ENCODE results near the gene TVP23B.
"Not testable (repeated sequence)": the region's sequence is repeated elsewhere in the genome, so short reads cannot be mapped to it uniquely, and the experiment has no call there.

Gene TVP23B

DNA sequence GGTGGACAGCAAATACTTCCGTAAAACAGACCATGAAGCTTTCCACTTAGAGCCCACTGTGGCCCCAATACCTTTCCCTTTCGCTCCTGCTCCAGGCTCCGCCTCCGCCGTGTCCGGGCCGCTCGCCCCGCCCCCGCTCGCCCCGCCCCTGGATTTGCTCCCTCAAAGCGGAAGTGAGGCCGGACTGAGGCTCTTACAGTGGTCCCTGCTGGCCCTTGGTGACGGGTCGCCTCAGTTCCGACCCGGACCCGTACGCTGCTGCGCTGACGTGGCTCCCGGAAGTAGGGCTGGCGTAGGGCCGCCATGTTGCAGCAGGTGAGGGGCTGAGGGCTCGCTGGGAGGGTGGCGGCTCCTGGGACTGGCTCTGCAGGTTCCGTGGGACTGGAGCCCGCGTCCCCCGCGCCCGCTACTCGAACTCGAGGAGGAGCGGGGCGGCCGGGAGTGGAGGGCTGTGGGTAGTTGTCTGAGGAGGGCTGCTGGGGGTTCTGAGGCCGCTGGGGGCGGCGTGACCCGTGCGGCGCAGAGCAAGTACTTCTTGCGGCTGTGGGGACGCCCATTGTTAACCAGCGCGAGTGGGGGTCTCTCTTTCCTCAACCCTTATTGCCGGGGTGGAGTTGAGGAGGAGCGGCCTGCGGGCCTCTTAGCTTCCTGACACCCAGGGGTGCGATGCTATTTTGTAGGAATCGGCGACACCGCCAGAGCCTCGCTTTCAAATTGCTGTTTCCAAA is at the start of gene TVP23B:
TSS of gene TVP23B (plus strand) at position 193 of the 728 bp plus-strand sequence. CDS start at position 304, 111 bp downstream.
- FAIRE-seq: peak; percentile 54

DNA sequence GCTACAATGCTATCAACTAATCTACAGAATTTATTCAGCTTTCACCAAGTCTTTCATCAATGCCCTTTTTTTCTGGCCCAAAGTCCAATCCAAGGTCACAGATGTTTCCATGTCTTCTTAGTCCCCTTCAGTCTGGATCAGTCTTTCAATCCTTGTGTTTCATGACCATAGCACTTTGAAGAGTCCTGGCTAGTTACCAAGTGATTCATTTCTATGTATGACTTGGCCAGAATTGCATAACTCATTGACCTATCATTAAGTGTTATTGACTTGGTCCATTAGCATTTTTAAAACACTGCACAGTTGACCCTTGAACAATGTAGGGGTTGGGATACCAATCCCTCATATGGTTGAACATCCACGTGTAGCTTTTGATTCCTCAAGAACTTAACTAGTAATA is 48.5 kb upstream of the TVP23B start:
- FAIRE-seq: peak; percentile 12

DNA sequence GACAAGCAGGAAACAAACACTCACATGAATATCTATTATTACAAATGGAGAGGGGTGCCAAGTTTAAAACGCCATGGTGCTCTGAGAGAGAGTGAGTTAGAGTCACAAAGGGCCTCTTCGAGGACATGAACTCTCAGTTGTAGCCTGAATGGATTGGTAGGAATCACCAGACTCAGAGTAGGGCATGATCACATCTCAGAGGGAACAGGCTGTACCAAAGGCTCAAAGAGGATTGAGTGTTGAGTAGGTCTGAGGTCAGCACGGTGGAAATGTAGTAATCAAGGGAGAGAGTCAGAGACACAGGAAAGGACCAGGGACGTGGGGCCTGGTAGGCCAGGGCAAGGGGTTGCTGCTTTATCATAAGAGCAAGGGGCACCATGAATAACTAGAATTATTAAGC is 47.6 kb upstream of the TVP23B start:
- not testable (repeated sequence) for FAIRE-seq

DNA sequence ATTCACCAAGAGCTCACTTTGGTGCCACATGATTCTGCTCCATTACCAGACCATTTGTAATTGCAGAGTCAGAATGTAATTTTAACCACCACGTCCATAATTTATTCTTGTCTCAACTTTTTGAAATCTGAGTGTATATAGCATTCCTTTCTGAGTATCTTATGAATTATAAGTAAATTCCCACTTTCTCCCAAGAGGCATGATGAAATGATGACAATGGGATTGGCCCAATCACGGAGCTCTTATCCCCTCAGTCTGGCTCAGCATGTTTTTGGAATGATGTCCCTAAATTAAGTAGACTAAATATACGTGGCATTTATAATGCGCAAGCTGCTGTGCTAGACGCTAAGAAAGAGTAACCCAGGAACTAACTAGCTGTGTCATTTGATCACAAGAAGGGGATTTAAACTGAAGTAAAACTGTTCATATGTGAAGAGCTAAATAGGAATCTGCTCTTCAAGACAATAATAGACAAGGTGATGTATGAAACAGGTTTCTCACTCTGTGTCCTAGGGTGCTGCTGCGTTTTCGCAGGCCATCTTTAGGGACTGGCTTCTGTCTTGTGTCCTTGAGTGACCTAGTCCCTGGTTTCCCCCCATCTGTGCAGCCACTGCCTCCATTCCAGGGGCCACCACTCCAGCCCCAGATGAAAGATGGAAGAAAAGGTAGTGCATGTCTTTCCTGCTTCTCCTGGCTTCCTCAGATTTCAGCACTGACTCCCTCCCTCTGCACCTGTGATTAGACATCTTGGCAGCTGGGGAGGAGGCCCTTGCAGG is 41.2 kb upstream of the TVP23B start:
- FAIRE-seq: not testable (repeated sequence)

DNA sequence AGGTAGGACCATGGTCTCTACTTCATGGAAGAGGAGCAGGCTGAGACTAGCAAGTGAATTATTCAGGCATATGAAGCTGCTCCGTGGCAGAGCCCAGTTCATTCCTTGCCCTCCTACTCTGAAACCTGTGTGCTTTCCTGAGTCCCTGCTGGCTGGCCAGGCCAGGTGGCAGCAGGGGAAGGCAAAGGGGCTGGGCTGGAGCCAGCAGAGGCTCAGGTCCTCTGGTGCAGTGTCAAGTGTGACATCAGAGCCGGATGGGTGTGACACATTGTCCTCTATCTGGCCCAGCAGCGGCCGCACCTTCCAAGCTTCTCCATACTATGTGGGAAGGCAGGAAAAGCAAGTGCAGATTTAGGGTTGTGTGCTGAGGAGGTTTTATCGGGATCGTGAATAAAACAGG is 39.8 kb upstream of the TVP23B start:
- not testable (repeated sequence) for FAIRE-seq

DNA sequence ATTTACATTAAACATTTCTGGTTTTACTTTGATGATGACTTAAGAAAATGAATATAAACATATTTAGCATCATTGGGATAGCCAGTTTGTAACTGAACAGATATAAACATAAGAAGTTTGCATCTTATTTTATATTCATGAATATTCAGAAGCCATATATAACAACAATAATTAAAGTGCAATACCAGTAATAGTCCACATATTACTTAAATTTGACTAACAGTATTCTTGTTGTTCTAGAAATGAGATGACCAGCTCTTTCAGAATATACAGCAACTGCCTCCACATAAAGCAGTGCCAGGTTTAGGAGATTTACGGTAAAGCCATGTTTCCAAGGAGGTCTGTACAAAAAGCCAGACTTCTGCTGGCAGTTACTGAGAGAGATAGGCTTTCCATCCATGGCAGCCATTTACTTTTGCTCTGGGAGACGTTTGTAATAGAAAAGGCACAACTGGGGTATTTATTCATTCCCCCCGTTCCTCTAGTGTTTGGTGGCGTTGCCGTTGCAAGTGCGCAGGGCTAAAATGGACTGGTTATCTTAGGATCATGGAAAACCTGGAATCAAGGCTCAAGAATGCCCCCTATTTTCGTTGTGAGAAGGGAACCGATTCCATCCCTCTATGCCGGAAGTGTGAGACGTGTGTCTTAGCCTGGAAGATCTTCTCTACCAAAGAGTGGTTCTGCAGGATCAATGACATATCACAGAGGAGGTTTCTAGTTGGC is 37.1 kb upstream of the TVP23B start, which contains the start of gene FBXW10:
TSS of gene FBXW10 (plus strand) at position 356 of the 723 bp plus-strand sequence. CDS start at position 547, 191 bp downstream.
- FAIRE-seq: peak; percentile 90

DNA sequence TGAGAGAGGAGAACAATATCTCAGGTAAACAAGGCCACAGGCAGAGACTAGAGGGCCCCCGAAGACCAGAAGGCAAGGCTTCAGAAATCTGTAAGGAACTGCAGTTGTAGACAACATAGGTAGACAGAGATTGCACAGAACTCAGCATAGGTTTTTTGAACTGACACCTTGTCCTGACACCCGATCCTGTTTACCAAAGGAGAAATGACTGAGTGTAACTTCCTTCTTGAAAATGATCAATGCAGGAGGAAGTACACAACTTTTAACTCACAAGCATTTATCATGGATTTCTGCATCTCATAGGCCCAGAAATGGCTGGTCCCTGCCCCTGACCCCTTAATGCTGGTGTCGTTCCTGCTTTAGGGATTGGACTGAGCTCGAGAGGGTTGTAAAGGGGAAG is 36.3 kb upstream of the TVP23B start:
- FAIRE-seq: not testable (repeated sequence)

DNA sequence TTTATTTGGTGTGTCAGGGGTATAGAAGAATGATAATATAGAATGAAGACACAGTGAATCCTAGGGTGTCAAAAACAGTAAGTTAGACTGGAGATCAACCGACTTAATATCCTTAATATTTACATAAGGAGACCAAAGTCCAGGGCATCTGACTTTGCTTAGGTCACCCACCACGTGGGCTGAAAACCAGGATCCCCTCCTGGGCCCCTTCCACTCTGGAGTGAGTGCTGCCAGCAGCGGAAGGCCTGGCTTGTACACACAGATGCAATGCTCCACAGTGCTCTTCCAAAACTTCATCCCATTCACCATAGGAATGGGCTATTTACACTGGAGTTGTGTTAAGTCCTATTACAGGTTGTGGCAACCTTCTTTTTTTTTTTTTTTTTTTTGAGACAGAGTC is 34.4 kb upstream of the TVP23B start:
- FAIRE-seq: not testable (repeated sequence)

DNA sequence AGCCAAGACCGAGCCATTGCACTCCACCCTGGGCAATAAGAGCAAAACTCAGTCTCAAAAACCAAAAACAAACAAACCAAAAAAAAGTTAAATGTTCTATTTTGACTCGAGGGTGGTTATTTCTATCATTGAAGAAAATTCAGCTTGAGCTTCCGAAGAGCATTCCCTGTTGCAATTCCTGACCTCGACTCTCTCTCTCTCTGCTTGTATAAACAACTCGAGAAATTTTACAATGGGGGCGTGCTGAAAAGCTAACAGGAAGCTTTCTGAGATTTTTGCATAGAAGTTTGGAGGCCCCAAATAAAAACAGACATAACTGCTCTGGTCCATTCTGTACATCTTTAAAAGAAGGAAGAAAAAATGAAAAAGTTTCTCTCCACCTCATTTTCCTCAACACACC is 33.5 kb upstream of the TVP23B start:
- FAIRE-seq: peak; percentile 91

DNA sequence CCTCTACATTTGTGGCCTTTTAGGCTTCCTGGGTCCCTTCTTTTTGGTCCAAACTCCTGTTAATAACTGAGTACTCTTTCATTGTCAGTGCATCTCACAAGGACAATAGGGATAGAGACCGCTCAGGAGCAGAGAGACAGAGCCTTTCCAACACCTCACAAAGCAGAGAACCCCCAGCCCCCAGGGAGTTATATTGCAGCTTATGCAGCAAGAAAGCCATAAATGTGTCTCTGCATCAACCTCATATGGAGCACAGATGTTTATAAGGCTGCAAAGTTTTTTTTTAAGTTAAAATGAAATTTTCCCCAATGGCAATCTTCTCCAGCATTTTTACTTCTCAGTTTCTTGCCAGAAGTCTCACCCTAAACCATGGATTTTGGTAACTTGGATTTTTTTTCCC is 30.7 kb upstream of the TVP23B start:
- FAIRE-seq: peak; percentile 67

DNA sequence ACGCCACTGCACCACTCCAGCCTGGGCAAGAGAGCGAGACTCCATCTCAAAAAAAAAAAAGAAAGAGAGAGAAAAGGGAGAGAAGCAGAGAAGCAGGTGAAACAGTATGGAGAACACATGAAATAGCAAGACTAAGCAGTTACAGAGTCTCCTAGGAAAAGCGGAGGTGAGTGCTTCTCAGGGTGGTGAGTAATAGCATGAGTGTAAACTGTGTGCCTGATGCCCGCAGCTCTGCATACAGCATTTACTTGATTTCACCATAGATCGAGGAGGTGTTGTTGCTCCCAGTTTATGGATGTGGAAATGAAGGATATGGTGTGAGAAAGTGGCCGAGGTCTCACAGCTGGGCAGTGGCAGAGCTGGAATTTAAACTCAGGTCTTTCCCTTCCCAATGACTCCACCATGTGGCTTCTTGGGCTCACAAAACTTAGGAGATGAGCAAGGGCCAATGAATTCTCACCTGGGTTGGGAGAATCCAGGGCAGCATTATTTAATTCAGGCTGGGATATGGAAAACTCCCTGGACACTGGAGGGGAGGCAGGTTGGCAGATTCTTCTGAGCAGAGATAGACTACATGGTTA is 27.1 kb upstream of the TVP23B start:
- FAIRE-seq: not testable (repeated sequence)

DNA sequence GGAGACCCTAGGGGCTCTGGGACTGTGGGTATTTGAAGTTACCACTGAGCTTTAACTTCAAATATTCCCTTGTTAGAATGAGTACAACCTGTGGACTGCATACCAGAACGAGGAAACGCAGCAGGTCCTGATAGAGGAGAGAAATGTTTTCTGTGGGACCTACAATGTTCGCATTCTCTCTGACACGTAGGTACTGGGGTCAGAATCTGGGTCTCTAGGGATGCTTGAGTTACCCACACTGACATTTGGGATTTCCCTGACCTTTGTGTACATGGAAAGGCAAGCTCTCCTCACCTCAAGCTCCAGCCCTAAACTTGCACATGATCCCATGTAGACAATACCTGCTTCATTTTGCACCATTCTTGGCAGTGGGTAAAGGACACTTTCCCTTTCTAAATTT is 25.0 kb upstream of the TVP23B start:
- not testable (repeated sequence) for FAIRE-seq

DNA sequence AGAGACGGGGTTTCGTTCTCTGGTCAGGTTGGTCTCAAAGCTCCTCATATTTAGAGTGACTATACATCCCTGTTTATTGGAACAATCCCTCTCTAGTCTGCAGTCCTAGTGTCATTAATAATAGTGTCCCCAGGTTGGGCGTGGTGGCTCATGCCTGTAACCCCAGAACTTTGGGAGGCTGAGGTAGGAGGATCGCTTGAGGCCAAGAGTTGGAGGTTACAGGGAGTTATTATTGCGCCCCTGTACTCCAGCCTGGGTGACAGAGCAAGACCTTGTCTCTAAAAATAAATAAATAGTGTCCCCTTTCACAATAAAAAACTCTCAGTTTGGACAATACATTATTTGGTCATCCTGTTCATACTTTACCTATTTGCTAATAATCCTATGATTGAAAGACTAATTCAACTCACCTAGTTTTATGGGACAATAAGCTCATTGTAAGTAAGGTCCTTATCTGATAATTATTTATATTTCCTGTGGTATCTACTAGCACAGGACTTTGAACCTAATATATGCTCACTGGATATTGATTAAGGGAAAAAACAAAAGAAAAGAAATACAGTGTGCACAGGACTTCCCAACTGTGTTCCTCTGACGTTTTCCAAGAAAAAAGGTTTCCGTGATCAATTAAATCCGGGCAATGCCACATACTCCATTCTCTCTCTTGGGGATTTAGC is 23.5 kb upstream of the TVP23B start:
- not testable (repeated sequence) for FAIRE-seq

DNA sequence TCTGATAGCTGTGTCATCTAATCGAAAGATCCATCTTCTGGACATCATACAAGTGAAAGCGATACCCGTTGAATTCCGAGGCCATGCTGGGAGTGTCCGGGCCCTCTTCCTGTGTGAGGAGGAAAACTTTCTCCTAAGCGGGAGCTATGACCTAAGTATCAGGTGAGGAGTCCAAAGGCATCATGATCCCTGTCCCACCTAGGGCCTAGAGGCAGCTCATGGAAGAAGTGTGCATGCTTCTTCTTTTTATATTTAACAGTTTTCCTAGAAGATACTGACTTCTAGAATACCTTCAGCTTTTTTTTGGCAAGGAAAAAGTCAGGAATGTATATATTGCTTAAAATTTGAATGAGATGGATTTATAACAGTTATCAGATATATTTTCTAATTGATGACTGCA is 22.6 kb upstream of the TVP23B start:
- FAIRE-seq: not testable (repeated sequence)

DNA sequence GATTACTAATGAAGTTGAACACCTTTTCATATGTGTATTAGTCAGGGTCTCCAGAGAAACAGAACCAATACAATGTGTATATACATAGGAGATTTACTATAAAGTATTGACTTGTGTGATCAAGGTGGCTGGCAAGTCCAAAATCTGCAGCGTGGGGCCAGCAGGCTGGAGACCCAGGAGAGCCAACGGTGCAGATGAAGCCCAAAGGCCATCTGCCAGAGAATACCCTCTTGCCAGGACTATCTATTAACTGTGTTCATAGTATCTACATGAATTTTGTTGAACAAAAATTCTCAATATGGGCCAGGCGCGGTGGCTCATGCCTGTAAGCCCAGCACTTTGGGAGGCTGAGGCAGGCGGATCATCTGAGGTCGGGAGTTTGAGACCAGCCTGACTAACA is 20.8 kb upstream of the TVP23B start:
- FAIRE-seq: not testable (repeated sequence)

DNA sequence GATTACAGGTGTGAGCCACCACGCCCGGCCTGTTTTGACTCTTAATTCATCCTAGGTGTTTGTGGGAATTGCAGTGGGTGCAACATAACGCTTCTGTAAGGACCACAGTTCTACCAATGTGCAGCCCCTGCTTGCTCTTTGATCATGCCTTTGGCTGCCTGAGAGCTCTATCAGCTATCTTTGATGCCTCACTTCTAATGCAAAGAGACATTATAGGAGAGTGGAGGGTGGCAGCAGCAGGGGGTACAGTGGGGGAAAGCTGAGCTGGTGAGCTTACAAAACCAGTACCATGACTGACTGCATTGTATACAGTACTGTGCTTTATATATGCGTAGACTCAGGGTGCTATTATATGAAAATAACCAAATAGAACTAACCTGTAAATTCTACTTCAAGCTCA is 10.4 kb upstream of the TVP23B start:
- FAIRE-seq: not testable (repeated sequence)

DNA sequence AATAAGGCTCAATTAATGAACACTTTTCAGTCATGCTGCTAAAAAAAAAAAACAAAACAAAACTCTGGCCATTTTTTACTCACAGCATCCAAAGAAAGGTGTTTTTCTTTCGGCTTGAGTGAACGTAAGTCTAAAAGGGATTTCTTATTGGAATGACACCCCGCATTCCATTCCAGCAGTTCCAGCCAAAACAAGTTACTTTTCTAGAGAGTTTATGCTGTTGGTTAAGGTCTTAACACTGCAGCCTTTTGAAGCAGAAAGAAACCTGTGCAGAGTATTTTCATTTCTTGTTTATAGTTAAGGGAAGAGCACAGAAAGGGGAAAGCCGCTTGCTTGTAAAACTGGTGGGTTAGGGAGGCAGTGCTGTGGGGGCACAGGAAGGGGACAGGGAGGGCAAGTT is 9.9 kb upstream of the TVP23B start:
- peak; percentile 15 for FAIRE-seq

DNA sequence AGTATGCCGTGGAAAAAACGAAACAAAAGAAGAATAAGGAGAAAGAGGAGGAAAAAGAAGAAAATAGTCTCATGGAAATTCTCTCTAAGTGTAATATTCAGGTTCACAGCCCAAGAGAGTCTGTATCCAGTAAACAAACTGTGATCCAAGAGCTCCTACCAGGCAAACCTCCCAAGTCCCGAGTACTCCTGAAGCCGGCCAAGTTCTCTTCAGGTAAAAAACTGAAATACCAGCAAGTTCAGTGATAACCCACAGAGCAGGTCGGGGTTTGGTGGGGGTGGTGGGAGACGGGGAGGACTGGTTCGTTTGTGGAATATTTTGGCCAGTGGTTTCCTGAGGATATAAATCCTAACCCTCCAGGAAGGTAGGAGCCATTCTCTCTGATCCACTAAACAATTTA is 8.5 kb upstream of the TVP23B start:
- no peak for FAIRE-seq

DNA sequence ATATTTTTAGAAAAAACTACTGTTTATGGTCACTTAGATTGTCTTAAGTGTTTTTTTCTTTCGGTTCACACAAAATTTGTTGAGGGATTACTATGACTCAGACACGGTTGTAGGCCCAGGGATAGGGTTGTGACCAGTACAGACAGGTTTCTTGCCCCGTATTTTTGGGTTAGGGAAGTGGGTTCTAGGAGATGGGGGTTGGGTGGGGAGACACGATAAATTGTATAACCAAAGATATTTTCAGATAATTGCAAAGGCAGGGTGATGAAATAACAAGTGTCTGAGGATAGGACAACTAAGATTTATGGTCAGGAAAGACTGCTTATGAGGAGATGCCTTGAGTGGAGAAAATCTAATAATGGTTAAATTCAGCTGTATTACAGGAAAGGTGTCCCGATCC is 822 bp downstream of the TVP23B start:
- not testable (repeated sequence) for FAIRE-seq

DNA sequence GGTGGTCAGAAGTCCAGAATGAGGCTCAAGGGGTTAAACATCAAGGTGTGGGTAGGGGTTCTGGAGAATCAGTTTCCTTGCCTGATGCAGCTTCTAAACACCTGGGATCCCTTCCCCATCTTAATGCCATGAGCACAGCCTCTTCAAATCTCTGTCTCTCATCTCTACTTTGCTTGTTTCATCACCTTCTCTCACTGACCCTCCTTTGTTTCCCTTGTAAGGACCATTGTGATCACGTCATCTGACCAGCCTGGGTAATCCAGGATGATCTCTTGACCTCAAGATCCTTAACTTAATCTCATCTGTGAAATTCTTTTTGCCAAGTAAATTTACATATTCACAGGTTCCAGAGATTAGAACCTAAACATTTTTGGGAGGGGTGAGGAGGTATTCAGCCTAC is 5.0 kb downstream of the TVP23B start:
- not testable (repeated sequence) for FAIRE-seq

DNA sequence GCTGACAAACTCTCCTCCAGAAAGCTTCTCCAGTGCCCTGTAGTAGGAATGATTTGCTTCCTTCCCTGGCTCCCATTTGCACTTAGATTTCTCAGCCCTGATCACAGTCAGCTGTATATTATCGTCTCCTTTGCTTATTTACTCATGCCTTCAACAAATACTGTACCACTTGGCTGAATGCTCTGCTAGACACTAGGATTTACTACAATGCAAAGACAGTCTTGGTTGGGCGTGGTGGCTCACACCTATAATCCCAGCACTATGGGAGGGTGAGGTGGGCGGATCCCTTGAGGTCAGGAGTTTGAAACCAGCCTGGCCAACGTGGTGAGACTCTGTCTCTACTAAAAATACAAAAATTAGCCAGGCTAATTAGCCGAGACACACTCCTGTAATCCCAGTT is 5.9 kb downstream of the TVP23B start:
- not testable (repeated sequence) for FAIRE-seq

DNA sequence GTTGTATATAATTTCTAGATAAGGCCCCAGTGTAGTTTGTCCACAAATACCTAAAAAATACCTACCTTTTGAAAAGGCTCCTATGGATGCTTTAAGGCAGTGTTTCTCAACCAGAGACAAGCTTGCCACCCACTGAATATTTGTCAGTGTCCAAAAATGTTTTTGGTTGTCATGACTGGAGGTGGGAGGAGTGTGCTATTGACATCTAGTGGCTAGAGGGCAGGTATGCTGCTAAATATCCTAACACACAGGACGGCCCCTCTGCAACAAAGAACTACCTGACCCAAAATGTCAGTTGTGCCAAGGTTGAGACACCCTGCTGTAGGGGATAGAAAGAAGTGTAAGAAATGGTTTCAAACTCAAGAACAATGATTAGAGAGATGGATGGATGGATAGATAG is 10.4 kb downstream of the TVP23B start:
- FAIRE-seq: not testable (repeated sequence)

Data from endometrium (tissue), 2 donors.